Esophagus muscularis mucosa (tissue), 4 donors: Measurements from ENCODE around the gene RFESD. TPM values are rescaled to one million over a fixed set of nuclear protein-coding genes. Genes with fewer than 3 reads are reported as not detected.

Experiments used
- DNase-seq: peaks from one replicate; pipeline ENCODE4 v3.0.0-alpha.2; 2017; ENCODE audit errors: extremely low spot score
- H3K27ac ChIP-seq, 4 donors: fragments of 200-600 bp; sonication (generic); replicated peaks in 1 of 4; 1 replicate in 3 of 4; 2 replicates in 1 of 4; pipeline ENCODE4 v1.5.1; 2016 to 2019; ENCODE audit warnings: mild to moderate bottlenecking in 1 of 4
- H3K27me3 ChIP-seq, 4 donors: fragments of 200-600 bp; sonication (generic); one replicate each; pipeline versions ENCODE4 v1.5.1 to v1.6.0; 2016 to 2019
- H3K36me3 ChIP-seq, 4 donors: fragments of 200-600 bp; sonication (generic); one replicate each; pipeline ENCODE4 v1.5.1; 2016 to 2019
- H3K4me1 ChIP-seq, 4 donors: fragments of 200-600 bp; sonication (generic); one replicate each; pipeline ENCODE4 v1.5.1; 2016 to 2019
- H3K4me3 ChIP-seq, 4 donors: fragments of 200-600 bp; sonication (generic); 1 replicate in 2 of 4; 2 replicates in 2 of 4; pipeline ENCODE4 v1.5.1; 2016 to 2019; ENCODE audit warnings: mild to moderate bottlenecking in 4 of 4, moderate library complexity in 1 of 4
- H3K9me3 ChIP-seq, 4 donors: fragments of 200-600 bp; sonication (generic); 1 replicate in 3 of 4; 2 replicates in 1 of 4; pipeline ENCODE4 v1.5.1; 2016 to 2019
- EP300 ChIP-seq: sonication (generic); formaldehyde crosslinking; IDR thresholded peaks from one replicate; pipeline ENCODE4 v1.6.1; 2017; ENCODE audit warnings: antibody characterized with exemption
- POLR2A ChIP-seq: fragments of 450-650 bp; IDR thresholded peaks from one replicate; pipeline ENCODE4 v1.6.1; 2017; ENCODE audit warnings: antibody characterized with exemption, moderate library complexity, mild to moderate bottlenecking, low read depth
- POLR2AphosphoS5 ChIP-seq, 2 donors: sonication (generic); formaldehyde crosslinking; IDR thresholded peaks; one replicate each; pipeline ENCODE4 v1.6.1; 2017; ENCODE audit warnings: antibody characterized with exemption in 2 of 2
- WGBS: methylation state at CpG from one replicate; pipeline ENCODE4 v1.1.5; 2018; 5-methylcytosine and 5-hydroxymethylcytosine counted together
- intact Hi-C: fragments of 100-400 bp; cut with DNase I; formaldehyde crosslinking; loops from one replicate; pipeline ENCODE4 v1.15.1; 2023
- total RNA-seq, 4 donors: library from RNA; depleted of rRNA; stranded (reverse); fragments of >200 nt; gene quantifications; one replicate each; pipeline versions ENCODE4 v1.1.0 to v1.2.1, GENCODE V29; 2016
- TF ChIP-seq, protein P1 (sequence below), 3 experiments: fragments of 200-600 bp in 2 of 3; fragments of 450-650 bp in 1 of 3; sonication (generic) in 2 of 3; IDR thresholded peaks; one replicate each; pipeline ENCODE4 v1.5.1; 2017 to 2019; ENCODE audit warnings: antibody characterized with exemption in 3 of 3, mild to moderate bottlenecking in 2 of 3, moderate library complexity in 1 of 3

Gene RFESD
- total RNA-seq, 4 donors from 2014 or later = 0.63 to 1.7 (median 0.84) TPM

DNA sequence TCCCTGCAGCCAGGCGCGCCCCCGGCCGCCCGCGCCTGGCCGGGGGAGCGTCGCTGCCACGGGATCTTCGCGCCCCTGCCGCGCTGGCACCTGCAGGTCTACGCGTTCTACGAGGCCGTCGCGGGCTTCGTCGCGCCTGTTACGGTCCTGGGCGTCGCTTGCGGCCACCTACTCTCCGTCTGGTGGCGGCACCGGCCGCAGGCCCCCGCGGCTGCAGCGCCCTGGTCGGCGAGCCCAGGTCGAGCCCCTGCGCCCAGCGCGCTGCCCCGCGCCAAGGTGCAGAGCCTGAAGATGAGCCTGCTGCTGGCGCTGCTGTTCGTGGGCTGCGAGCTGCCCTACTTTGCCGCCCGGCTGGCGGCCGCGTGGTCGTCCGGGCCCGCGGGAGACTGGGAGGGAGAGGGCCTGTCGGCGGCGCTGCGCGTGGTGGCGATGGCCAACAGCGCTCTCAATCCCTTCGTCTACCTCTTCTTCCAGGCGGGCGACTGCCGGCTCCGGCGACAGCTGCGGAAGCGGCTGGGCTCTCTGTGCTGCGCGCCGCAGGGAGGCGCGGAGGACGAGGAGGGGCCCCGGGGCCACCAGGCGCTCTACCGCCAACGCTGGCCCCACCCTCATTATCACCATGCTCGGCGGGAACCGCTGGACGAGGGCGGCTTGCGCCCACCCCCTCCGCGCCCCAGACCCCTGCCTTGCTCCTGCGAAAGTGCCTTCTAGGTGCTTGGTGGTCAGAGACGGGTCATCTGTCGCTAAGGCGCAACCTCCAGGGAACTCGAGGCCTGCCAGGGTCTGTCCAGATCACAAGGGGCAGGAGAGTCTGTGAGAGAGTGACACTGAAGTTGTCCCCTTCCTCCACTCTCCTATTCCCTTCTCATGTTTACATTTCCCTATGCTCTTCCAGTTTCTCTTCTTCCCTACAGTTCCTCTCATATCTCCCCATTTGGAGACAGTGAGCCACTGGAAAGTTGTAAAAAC is 25.4 kb upstream of the RFESD start:
- no peak for TF ChIP-seq POLR2AphosphoS5 (IDR thresholded peaks at IDR 0.05)
- TF ChIP-seq POLR2A = no peak
- no peak for TF ChIP-seq EP300
- TF ChIP-seq, protein P1, sequence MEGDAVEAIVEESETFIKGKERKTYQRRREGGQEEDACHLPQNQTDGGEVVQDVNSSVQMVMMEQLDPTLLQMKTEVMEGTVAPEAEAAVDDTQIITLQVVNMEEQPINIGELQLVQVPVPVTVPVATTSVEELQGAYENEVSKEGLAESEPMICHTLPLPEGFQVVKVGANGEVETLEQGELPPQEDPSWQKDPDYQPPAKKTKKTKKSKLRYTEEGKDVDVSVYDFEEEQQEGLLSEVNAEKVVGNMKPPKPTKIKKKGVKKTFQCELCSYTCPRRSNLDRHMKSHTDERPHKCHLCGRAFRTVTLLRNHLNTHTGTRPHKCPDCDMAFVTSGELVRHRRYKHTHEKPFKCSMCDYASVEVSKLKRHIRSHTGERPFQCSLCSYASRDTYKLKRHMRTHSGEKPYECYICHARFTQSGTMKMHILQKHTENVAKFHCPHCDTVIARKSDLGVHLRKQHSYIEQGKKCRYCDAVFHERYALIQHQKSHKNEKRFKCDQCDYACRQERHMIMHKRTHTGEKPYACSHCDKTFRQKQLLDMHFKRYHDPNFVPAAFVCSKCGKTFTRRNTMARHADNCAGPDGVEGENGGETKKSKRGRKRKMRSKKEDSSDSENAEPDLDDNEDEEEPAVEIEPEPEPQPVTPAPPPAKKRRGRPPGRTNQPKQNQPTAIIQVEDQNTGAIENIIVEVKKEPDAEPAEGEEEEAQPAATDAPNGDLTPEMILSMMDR (IDR thresholded peaks at IDR 0.05) = no peak
- Histone ChIP-seq H3K36me3 (no peaks in the 10 kb centered on the region), H3K4me3 (peak overlapping the region; percentile 61 to 68 (median 61)), H3K4me1 (peaks cover 18 to 28% (median 25%) of the 10 kb centered on the region in 4 donors), H3K27ac (peak overlapping the region in 1 of 4 donors; percentile 43), H3K9me3 (no peaks in the 10 kb centered on the region), H3K27me3 (peaks cover 0 to 32% (median 3%) of the 10 kb centered on the region in 4 donors)
- no peak for DNase-seq
- intact Hi-C loops = no loop called here
- 40% methylated on average over 5 of the region's 92 CpGs for whole genome bisulfite sequencing

DNA sequence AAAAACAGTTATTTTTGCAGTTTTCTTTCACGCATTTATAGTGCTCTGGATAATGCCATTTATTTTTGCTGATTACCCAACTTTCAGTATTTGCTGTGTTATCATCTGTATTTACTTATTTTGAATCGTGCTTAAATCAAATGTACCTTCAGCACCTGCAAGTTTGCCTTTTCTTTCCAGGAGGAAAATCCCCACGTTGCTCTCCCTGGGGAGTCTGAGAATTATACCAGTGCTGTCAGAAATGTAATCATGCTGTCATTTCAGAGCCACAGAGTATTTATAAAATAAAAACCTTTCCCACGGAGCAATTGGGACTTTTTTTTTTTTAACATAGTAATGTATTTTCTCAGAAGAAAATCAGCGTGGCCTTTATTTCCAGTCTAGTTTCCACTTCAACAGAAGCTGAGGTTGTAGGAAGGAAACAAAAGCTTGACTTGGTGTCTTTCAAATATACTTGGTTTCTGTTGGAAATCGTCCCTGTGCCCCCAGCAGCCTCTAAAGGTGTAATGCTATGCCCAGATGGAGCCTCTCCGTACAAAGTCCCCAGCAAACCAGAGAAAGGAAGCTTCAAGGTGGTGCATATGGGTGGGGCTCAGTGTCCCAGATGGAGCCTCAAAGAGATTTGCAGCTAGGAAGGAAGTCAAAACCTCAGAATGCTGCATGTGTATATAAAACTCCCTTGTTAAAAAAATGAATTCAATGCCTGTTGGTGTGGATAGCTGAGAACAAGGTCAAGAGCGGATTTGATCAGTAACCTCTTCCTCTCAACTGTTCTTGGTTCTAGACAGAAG is 24.5 kb upstream of the RFESD start:
- Histone ChIP-seq H3K36me3 (no peaks in the 10 kb centered on the region), H3K27me3 (peaks cover 0 to 32% (median 3%) of the 10 kb centered on the region in 4 donors), H3K4me3 (peak overlapping the region in 2 of 4 donors; percentile 61), H3K9me3 (no peaks in the 10 kb centered on the region), H3K27ac (no peak overlapping the region), H3K4me1 (peaks cover 18 to 28% (median 25%) of the 10 kb centered on the region in 4 donors)
- DNase-seq = no peak
- TF ChIP-seq EP300 = no peak
- TF ChIP-seq, protein P1 (IDR thresholded peaks at IDR 0.05) = no peak
- TF ChIP-seq POLR2A = no peak
- TF ChIP-seq POLR2AphosphoS5 (IDR thresholded peaks at IDR 0.05) = no peak
- intact Hi-C loops = no loop called here
- WGBS = 67% methylated on average over 8 of the region's 8 CpGs

DNA sequence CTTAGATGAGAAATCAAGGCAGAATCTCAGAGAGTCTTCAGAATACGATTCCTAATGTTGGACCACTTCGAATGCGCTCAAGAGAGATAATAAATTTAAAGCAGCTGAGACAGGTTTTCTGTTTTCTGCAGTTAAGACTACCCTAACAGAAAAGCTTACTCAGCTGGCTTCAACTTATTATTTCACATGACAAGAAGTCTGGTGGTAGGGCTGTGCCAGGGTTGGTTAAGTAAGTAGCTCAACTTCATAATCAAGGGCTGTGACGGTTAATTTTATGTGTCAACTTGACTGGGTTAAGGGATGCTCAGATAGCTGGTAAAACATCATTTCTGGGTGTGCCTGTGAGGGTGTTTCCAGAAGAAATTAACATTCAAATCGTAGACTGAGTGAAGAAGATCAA is 22.9 kb upstream of the RFESD start:
- no peak overlapping the region for H3K27ac ChIP-seq
- no peak overlapping the region for H3K4me3 ChIP-seq
- WGBS = 96% methylated on average over 5 of the region's 5 CpGs
- H3K4me1 ChIP-seq = peaks cover 18 to 28% (median 25%) of the 10 kb centered on the region in 4 donors
- H3K9me3 ChIP-seq = no peaks in the 10 kb centered on the region
- TF ChIP-seq EP300 = no peak
- DNase-seq = no peak
- intact Hi-C loops = no loop called here
- no peaks in the 10 kb centered on the region for H3K36me3 ChIP-seq
- H3K27me3 ChIP-seq = peaks cover 0 to 30% (median 3%) of the 10 kb centered on the region in 4 donors

DNA sequence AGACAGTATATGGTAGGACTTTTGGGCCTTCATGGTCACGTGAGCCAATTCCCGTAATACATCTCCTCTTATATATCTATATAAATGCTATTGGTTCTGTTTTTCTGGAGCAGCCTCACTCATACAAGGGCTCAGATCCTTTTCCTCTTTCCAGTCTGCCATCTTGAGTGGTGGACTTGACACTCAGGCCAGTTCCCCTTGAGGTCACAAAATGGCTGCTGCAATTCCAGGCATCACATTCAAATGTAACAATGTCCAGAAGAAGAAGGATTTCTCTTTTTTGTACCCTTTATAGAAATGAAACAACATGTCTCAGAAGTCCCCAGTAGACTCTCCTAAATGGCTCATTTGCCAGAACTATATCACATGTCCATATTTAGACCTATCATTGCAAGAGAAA is 22.2 kb upstream of the RFESD start:
- Histone ChIP-seq H3K4me1 (peaks cover 16 to 24% (median 23%) of the 10 kb centered on the region in 4 donors), H3K36me3 (no peaks in the 10 kb centered on the region), H3K27me3 (peaks cover 0 to 23% (median 3%) of the 10 kb centered on the region in 4 donors), H3K9me3 (no peaks in the 10 kb centered on the region), H3K27ac (no peak overlapping the region), H3K4me3 (no peak overlapping the region)
- intact Hi-C loops = no loop called here
- DNase-seq = no peak
- no peak for TF ChIP-seq POLR2A
- TF ChIP-seq POLR2AphosphoS5 (IDR thresholded peaks at IDR 0.05) = no peak
- no peak for TF ChIP-seq EP300
- TF ChIP-seq, protein P1 (IDR thresholded peaks at IDR 0.05) = no peak
- 97% methylated on average over 2 of the region's 2 CpGs for WGBS

DNA sequence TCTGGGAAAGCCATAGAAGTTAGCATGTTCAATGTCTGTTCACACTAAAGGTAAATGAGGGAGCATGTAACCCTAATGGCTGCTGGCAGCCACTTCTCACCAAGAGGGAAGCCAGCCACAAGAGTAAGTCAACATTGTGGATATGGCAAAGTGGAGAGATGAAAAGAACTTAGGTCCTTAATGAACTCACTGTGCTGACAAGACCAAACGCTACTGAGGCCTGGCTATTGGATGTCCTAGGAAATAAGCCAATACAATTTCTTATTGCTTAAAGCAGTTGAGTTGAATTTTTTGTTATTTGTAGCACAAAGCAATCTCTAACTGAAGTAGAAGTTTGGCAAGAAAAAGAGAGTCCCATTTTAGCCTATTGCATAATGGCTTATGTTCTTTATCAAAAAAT is 19.9 kb upstream of the RFESD start:
- Histone ChIP-seq H3K36me3 (no peaks in the 10 kb centered on the region), H3K9me3 (no peaks in the 10 kb centered on the region), H3K4me1 (peaks cover 5 to 11% (median 8%) of the 10 kb centered on the region in 4 donors), H3K27ac (no peak overlapping the region), H3K27me3 (no peaks in the 10 kb centered on the region), H3K4me3 (no peak overlapping the region)
- 67% methylated on average over 1 of the region's 1 CpG for WGBS
- DNase-seq = no peak
- intact Hi-C loops = no loop called here
- TF ChIP-seq, protein P1 (IDR thresholded peaks at IDR 0.05) = no peak
- TF ChIP-seq POLR2A (no peak), EP300 (no peak), POLR2AphosphoS5 (IDR thresholded peaks at IDR 0.05) (no peak)
